Astrocyte (in vitro differentiated cells and primary cell): Measurements from ENCODE around the gene PROSER3. TPM values are rescaled to one million over a fixed set of nuclear protein-coding genes. Genes with fewer than 3 reads are reported as not detected.

Source experiments
- DNase-seq: peaks from one replicate; pipeline ENCODE4 v3.0.0-alpha.2; 2010; ENCODE audit warnings: low read depth
- FAIRE-seq: peaks from 2 replicates; lab custom pipeline; 2011; peaks lifted over from hg19 to GRCh38; lab: Jason Lieb, UNC
- H2AFZ ChIP-seq: 2 replicates; pipeline ENCODE4 v1.6.0; 2012; ENCODE audit warnings: low read depth, low read length, inconsistent platforms
- H3K27ac ChIP-seq: 2 replicates; pipeline ENCODE4 v1.5.1; 2011; ENCODE audit warnings: low read depth, low read length, inconsistent platforms
- H3K27me3 ChIP-seq: 2 replicates; pipeline ENCODE4 v1.6.0; 2011; ENCODE audit warnings: low read length, inconsistent platforms; ENCODE audit not compliant: insufficient read depth
- H3K36me3 ChIP-seq: 2 replicates; pipeline ENCODE4 v1.5.1; 2011; ENCODE audit warnings: low read length, inconsistent platforms; ENCODE audit not compliant: insufficient read depth
- H3K4me1 ChIP-seq: 2 replicates; pipeline ENCODE4 v1.5.1; 2011; ENCODE audit warnings: low read length, inconsistent platforms; ENCODE audit not compliant: insufficient read depth
- H3K4me2 ChIP-seq: 2 replicates; pipeline ENCODE4 v1.6.0; 2012; ENCODE audit warnings: low read length, inconsistent platforms
- H3K4me3 ChIP-seq: 2 replicates; pipeline ENCODE4 v1.5.1; 2011; ENCODE audit warnings: low read depth, mild to moderate bottlenecking, low read length, inconsistent platforms; ENCODE audit not compliant: insufficient read depth
- H3K79me2 ChIP-seq: 2 replicates; pipeline ENCODE4 v1.6.0; 2012; ENCODE audit warnings: mild to moderate bottlenecking, low read length, inconsistent platforms; ENCODE audit not compliant: insufficient read depth
- H3K9ac ChIP-seq: 2 replicates; pipeline ENCODE4 v1.6.0; 2012; ENCODE audit warnings: mild to moderate bottlenecking, low read length, inconsistent platforms
- H3K9me3 ChIP-seq: 2 replicates; pipeline ENCODE4 v1.5.1; 2012; ENCODE audit warnings: low read depth, mild to moderate bottlenecking, low read length, inconsistent platforms; ENCODE audit not compliant: insufficient read depth
- H4K20me1 ChIP-seq: 2 replicates; pipeline ENCODE4 v1.6.0; 2012; ENCODE audit warnings: low read length, inconsistent platforms; ENCODE audit not compliant: insufficient read depth
- H3K27ac Mint-ChIP-seq: one replicate; pipeline ENCODE4 v1.8.0; 2021; ENCODE audit warnings: mild to moderate bottlenecking, mixed read lengths; ENCODE audit not compliant: unreplicated experiment
- H3K27me3 Mint-ChIP-seq: one replicate; pipeline ENCODE4 v1.8.0; 2021; ENCODE audit warnings: low read depth, mixed read lengths; ENCODE audit not compliant: unreplicated experiment
- H3K36me3 Mint-ChIP-seq: one replicate; pipeline ENCODE4 v1.8.0; 2021; ENCODE audit warnings: low read depth, mixed read lengths; ENCODE audit not compliant: unreplicated experiment
- H3K4me1 Mint-ChIP-seq: one replicate; pipeline ENCODE4 v1.8.0; 2021; ENCODE audit warnings: low read depth, mixed read lengths; ENCODE audit not compliant: unreplicated experiment
- H3K4me3 Mint-ChIP-seq: one replicate; pipeline ENCODE4 v1.8.0; 2021; ENCODE audit warnings: mild to moderate bottlenecking, moderate library complexity, mixed read lengths; ENCODE audit not compliant: unreplicated experiment
- H3K9me3 Mint-ChIP-seq: one replicate; pipeline ENCODE4 v1.8.0; 2021; ENCODE audit warnings: mild to moderate bottlenecking, mixed read lengths; ENCODE audit not compliant: unreplicated experiment
- CTCF ChIP-seq: IDR thresholded peaks from 2 replicates; pipeline ENCODE4 v1.5.1; 2011; ENCODE audit warnings: low read depth, mild to moderate bottlenecking, inconsistent platforms, low read length, moderate library complexity; ENCODE audit not compliant: insufficient read depth
- EZH2 ChIP-seq: IDR thresholded peaks from 2 replicates; pipeline ENCODE4 v1.6.1; 2012; ENCODE audit warnings: mild to moderate bottlenecking, low read length, inconsistent platforms; ENCODE audit not compliant: insufficient read depth
- total RNA-seq: library from RNA; stranded (reverse); gene quantifications from 2 replicates; pipeline ENCODE4 v1.2.1, GENCODE V29; 2021

PROSER3 gene
- total RNA-seq, 1 donor from 2014 or later = 35.6 TPM

GRCh38 chr19:35731353-35731752 lies 26.6 kb upstream of the PROSER3 start:
- DNase-seq = no peak
- no peaks in the 10 kb centered on the region for H3K4me1 Mint-ChIP-seq
- Histone ChIP-seq H3K9ac (no peak overlapping the region), H3K4me3 (no peak overlapping the region), H3K36me3 (peaks cover 27% of the 10 kb centered on the region), H3K4me1 (no peaks in the 10 kb centered on the region), H3K79me2 (no peaks in the 10 kb centered on the region), H4K20me1 (peaks cover 48% of the 10 kb centered on the region), H3K27me3 (no peaks in the 10 kb centered on the region), H3K4me2 (no peak overlapping the region), H2AFZ (no peak overlapping the region), H3K27ac (no peak overlapping the region), H3K9me3 (no peaks in the 10 kb centered on the region)
- FAIRE-seq = no peak
- no peaks in the 10 kb centered on the region for H3K27me3 Mint-ChIP-seq
- no peaks in the 10 kb centered on the region for H3K9me3 Mint-ChIP-seq
- H3K36me3 Mint-ChIP-seq = peaks cover 21% of the 10 kb centered on the region
- TF ChIP-seq CTCF (no peak), EZH2 (no peak)
- H3K4me3 Mint-ChIP-seq = no peak overlapping the region
- peak overlapping the region; percentile 80 for H3K27ac Mint-ChIP-seq

- H3K27ac Mint-ChIP-seq = no peak overlapping the region
- H3K4me3 Mint-ChIP-seq = no peak overlapping the region
- no peaks in the 10 kb centered on the region for H3K27me3 Mint-ChIP-seq
These were observed 26.1 kb upstream of the PROSER3 start for GRCh38 chr19:35731779-35732405.

More at GRCh38 chr19:35731779-35732405, 26.1 kb upstream of the PROSER3 start:
- Histone ChIP-seq H3K27me3 (no peaks in the 10 kb centered on the region), H4K20me1 (peaks cover 47% of the 10 kb centered on the region), H3K9me3 (no peaks in the 10 kb centered on the region), H3K4me1 (no peaks in the 10 kb centered on the region), H3K9ac (no peak overlapping the region), H2AFZ (no peak overlapping the region), H3K4me3 (no peak overlapping the region), H3K36me3 (peaks cover 31% of the 10 kb centered on the region), H3K27ac (no peak overlapping the region), H3K79me2 (no peaks in the 10 kb centered on the region), H3K4me2 (no peak overlapping the region)
- DNase-seq = no peak
- Mint-ChIP-seq H3K9me3 (no peaks in the 10 kb centered on the region), H3K4me1 (no peaks in the 10 kb centered on the region), H3K36me3 (peaks cover 24% of the 10 kb centered on the region)
- no peak for TF ChIP-seq EZH2
- TF ChIP-seq CTCF = no peak
- FAIRE-seq = no peak
